Right atrium auricular region (tissue), 2 donors: ENCODE data around the gene AGFG2. TPM values are rescaled to one million over a fixed set of nuclear protein-coding genes. Genes with fewer than 3 reads are reported as not detected.
"Not testable (repeated sequence)": the region's sequence is repeated elsewhere in the genome, so short reads cannot be mapped to it uniquely, and the experiment has no call there.

ENCODE experiments used
- DNase-seq: peaks from one replicate; pipeline ENCODE4 v3.0.0-alpha.2; 2019; ENCODE audit warnings: low spot score
- H3K27ac ChIP-seq, 2 donors: fragments of 200-600 bp; sonication (generic); 1 replicate in 1 of 2; 2 replicates in 1 of 2; pipeline ENCODE4 v1.5.1; 2016 to 2019
- H3K27me3 ChIP-seq, 2 donors: fragments of 200-600 bp; sonication (generic); one replicate each; pipeline versions ENCODE4 v1.5.1 to v1.6.0; 2017 to 2019
- H3K36me3 ChIP-seq: fragments of 200-600 bp; sonication (generic); one replicate; pipeline ENCODE4 v1.5.1; 2016
- H3K4me1 ChIP-seq, 2 donors: fragments of 200-600 bp; sonication (generic); one replicate each; pipeline versions ENCODE4 v1.5.1 to v1.6.0; 2017 to 2019
- H3K4me3 ChIP-seq, 2 donors: fragments of 200-600 bp; sonication (generic); 1 replicate in 1 of 2; 2 replicates in 1 of 2; pipeline ENCODE4 v1.5.1; 2017 to 2019; ENCODE audit warnings: mild to moderate bottlenecking in 1 of 2, moderate library complexity in 1 of 2
- H3K9me3 ChIP-seq, 2 donors: fragments of 200-600 bp; sonication (generic); one replicate each; pipeline ENCODE4 v1.5.1; 2019
- total RNA-seq, 2 donors: library from RNA; depleted of rRNA; stranded (reverse); fragments of >200 nt; gene quantifications; one replicate each; pipeline ENCODE4 v1.1.0, GENCODE V29; 2016
- TF ChIP-seq, protein P1 (sequence below), 2 donors: fragments of 200-600 bp; sonication (generic); IDR thresholded peaks; one replicate each; pipeline ENCODE4 v1.5.1; 2019; ENCODE audit warnings: antibody characterized with exemption in 2 of 2

AGFG2 gene
- total RNA-seq, 2 donors from 2014 or later, result 16.4 to 25.8 TPM

DNA sequence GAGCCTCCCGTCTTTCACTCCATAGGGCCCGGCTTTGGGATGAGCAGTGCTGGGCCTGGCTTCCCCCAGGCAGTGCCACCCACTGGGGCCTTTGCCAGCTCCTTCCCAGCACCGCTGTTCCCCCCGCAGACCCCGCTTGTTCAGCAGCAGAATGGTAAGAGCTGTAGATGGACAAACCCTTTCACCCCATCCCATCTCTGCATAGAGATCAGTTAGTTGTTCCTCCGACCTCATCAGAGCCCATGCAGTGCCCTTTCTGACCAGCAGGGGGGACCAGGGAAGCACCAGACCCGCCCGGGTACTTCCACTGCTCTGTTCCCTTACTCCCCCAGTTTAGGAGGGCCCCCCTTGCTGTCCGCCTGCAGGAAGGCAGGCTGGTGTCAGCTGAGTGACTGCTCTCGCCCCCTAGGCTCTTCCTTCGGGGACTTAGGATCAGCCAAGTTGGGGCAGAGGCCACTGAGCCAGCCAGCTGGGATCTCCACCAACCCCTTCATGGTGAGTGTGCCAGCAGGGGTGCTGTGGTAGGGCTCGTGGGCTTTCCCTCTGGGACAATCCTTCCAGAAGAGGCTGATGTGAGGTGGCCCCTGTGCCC, 24.9 kb downstream of the AGFG2 start:
- no peaks in the 10 kb centered on the region for H3K27me3 ChIP-seq
- TF ChIP-seq, protein P1, sequence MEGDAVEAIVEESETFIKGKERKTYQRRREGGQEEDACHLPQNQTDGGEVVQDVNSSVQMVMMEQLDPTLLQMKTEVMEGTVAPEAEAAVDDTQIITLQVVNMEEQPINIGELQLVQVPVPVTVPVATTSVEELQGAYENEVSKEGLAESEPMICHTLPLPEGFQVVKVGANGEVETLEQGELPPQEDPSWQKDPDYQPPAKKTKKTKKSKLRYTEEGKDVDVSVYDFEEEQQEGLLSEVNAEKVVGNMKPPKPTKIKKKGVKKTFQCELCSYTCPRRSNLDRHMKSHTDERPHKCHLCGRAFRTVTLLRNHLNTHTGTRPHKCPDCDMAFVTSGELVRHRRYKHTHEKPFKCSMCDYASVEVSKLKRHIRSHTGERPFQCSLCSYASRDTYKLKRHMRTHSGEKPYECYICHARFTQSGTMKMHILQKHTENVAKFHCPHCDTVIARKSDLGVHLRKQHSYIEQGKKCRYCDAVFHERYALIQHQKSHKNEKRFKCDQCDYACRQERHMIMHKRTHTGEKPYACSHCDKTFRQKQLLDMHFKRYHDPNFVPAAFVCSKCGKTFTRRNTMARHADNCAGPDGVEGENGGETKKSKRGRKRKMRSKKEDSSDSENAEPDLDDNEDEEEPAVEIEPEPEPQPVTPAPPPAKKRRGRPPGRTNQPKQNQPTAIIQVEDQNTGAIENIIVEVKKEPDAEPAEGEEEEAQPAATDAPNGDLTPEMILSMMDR (IDR thresholded peaks at IDR 0.05), result peak; percentile 95 to 99
- H3K4me3 ChIP-seq, result no peak overlapping the region
- H3K27ac ChIP-seq, result no peak overlapping the region
- no peaks in the 10 kb centered on the region for H3K36me3 ChIP-seq
- H3K4me1 ChIP-seq, result peaks cover 0 to 5% of the 10 kb centered on the region in 2 donors
- DNase-seq, result peak; percentile 86
- no peaks in the 10 kb centered on the region for H3K9me3 ChIP-seq

DNA sequence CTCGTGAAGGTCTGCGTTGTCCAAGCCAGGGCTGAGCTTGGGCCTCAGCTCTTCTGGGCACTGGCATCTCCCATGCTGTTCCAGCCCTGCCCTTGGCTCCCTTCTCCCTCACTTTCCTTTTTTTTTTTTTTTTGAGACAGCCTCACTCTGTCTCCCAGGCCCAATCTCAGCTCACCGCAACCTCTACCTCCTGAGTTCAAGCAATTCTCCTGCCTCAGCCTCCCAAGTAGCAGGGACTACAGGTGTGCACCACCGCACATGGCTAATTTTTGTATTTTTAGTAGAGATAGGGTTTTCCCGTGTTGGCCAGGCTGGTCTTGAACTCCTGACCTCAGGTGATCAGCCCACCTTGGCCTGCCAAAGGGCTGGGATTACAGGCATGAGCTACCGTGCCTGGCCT, 25.4 kb downstream of the AGFG2 start:
- H3K9me3 ChIP-seq, H3K36me3 ChIP-seq, H3K27ac ChIP-seq, DNase-seq, H3K4me1 ChIP-seq, H3K27me3 ChIP-seq, H3K4me3 ChIP-seq: not testable (repeated sequence)

DNA sequence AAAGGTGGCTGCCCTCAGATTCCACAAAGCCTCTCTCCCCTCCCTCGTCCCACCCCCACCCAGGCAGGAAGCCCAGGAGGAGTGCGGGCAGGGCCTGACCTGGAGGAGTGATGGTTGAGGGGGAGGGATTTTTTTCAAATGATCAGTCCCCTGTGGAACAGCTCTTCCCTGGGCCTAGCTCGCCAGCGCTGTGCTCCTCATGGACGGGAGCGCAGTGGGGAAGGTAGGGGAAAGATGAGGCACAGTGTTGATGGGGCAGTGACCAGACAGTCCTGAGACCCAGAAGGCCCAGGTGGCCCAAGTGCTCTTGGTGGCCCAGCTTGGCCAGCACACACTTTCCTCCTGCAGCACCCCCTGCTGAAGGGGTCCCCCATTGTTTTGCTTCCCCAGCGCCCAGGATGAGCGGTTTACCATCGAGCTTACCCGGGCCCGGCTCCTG, 26.1 kb downstream of the AGFG2 start:
- TF ChIP-seq, protein P1 (IDR thresholded peaks at IDR 0.05), result no peak
- H3K36me3 ChIP-seq, result no peaks in the 10 kb centered on the region
- DNase-seq, result no peak

DNA sequence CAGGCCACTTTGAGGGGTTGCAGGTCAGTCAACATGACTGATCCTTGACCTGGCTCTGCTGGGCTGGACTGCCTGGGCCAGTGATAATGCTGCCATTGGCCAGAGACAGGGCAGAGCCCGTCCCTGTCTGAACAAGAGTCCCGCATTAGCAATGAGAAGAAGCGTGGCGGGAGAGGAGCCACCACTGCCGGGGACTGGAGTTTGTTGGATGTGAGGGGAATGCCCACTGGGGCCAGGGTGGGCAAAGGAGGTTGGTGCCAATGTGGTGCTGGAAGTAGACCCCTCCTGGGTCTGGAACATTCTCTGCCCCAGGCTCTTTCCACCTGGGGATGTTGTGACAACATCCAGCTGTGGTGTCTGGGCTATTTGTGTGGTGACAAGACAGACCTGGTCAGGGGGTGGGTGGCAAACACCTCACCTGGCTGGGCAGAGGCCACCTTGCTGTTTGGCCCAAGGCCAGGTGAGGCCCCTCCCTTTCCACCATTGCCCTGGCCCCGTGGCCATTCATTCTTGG, 27.1 kb downstream of the AGFG2 start:
- Histone ChIP-seq H3K4me3 (no peak overlapping the region), H3K36me3 (no peaks in the 10 kb centered on the region), H3K4me1 (peaks cover 0 to 21% of the 10 kb centered on the region in 2 donors), H3K27me3 (no peaks in the 10 kb centered on the region), H3K9me3 (no peaks in the 10 kb centered on the region), H3K27ac (no peak overlapping the region)
- TF ChIP-seq, protein P1 (IDR thresholded peaks at IDR 0.05), result no peak
- DNase-seq, result no peak

More for the DNA sequence above, 26.1 kb downstream of the AGFG2 start:
- H3K4me3 ChIP-seq, result no peak overlapping the region
- no peak overlapping the region for H3K27ac ChIP-seq
- no peaks in the 10 kb centered on the region for H3K9me3 ChIP-seq
- H3K4me1 ChIP-seq, result peaks cover 0 to 17% of the 10 kb centered on the region in 2 donors
- no peaks in the 10 kb centered on the region for H3K27me3 ChIP-seq

DNA sequence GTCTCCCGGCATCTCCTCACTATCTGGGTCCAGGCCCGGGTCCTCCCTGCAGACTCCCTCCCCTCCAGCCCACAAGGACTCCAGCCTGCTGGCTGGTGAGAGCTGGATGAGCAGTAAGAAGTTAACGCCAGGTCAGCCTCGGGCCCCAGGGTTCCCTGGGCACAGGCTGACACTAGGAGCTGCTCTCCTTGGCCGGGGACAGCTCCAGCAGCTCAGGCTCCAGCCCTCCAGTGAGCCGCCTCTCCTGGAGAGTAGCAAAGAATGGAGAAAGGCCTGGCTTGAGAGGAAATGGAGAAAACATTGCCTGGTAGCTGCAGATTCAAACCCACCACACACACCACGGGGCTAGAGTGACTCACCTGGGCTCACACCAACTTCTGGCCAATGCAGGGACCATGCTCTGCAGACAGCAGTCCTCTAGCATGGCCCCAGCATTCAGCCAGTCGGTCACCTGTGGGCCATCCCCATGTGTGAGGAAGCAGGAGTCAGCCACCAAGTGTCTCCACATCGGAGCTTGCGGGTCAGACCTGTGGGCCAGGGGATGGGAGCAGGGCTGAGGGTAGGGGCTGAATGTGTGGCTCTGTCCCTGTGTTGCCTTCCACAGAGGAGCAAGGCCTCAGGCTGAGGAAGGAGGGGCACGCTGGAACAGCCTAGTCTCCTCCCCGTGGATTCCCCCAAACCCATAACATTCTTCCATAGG, 28.2 kb downstream of the AGFG2 start:
- DNase-seq, result no peak
- Histone ChIP-seq H3K27ac (no peak overlapping the region), H3K9me3 (no peaks in the 10 kb centered on the region), H3K4me1 (peaks cover 0 to 21% of the 10 kb centered on the region in 2 donors), H3K4me3 (no peak overlapping the region), H3K36me3 (no peaks in the 10 kb centered on the region), H3K27me3 (no peaks in the 10 kb centered on the region)
- TF ChIP-seq, protein P1 (IDR thresholded peaks at IDR 0.05), result no peak

DNA sequence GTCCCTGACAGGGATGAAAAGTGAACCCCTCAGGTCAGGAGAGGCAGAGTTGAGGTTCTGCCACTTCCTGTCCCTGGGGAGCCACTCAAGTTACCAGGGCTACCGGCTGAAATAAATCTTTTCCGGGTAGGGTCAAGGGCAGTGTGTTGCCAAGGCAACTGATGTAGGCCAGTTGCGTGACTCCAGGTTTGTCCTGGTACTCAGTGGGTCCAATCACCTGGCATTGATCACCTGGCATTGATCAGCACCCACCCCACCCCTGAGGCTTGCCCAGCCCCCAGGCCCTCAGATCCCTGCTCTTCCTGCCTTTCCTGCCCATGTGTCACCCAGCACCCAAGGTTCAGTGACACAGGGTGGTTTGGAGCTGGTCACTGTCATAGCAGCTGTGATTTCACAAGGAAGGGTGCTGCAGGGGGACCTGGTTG, 28.8 kb downstream of the AGFG2 start:
- Histone ChIP-seq H3K4me3 (no peak overlapping the region), H3K4me1 (peaks cover 0 to 21% of the 10 kb centered on the region in 2 donors), H3K27me3 (no peaks in the 10 kb centered on the region), H3K36me3 (no peaks in the 10 kb centered on the region), H3K27ac (no peak overlapping the region), H3K9me3 (no peaks in the 10 kb centered on the region)
- TF ChIP-seq, protein P1 (IDR thresholded peaks at IDR 0.05), result no peak
- DNase-seq, result no peak
